HG03108 (cell line): ENCODE results near the gene DIP2C.

Source experiments
- ATAC-seq: cut with Tn5 transposase; IDR thresholded peaks from one replicate; pipeline ENCODE4 v1.9.1; 2021; ENCODE audit warnings: moderate library complexity; ENCODE audit not compliant: unreplicated experiment

Gene DIP2C

GRCh38 chr10:386771-387592 lies 302.5 kb downstream of the DIP2C start:
- ATAC-seq, result no peak

- no peak for ATAC-seq
These were observed 303.7 kb downstream of the DIP2C start for GRCh38 chr10:385571-386300.

- ATAC-seq, result no peak
These were observed 304.7 kb downstream of the DIP2C start for GRCh38 chr10:384538-385305.

- ATAC-seq, result no peak
These were observed 305.9 kb downstream of the DIP2C start for GRCh38 chr10:383519-383918.

- no peak for ATAC-seq
These were observed 307.7 kb downstream of the DIP2C start for GRCh38 chr10:381805-382204.

- ATAC-seq, result no peak
These were observed 308.1 kb downstream of the DIP2C start for GRCh38 chr10:381346-381745.

GRCh38 chr10:380313-380940 lies 309.0 kb downstream of the DIP2C start:
- no peak for ATAC-seq

- ATAC-seq, result no peak
These were observed 310.4 kb downstream of the DIP2C start for GRCh38 chr10:378930-379704.

GRCh38 chr10:378230-378929 lies 311.1 kb downstream of the DIP2C start:
- ATAC-seq, result no peak

GRCh38 chr10:377228-377627 lies 312.2 kb downstream of the DIP2C start:
- no peak for ATAC-seq

- no peak for ATAC-seq
These were observed 313.5 kb downstream of the DIP2C start for GRCh38 chr10:375815-376505.

- ATAC-seq, result no peak
These were observed 315.1 kb downstream of the DIP2C start for GRCh38 chr10:374354-374753.

GRCh38 chr10:373526-374309 lies 315.8 kb downstream of the DIP2C start:
- ATAC-seq, result no peak

GRCh38 chr10:373015-373414 lies 316.5 kb downstream of the DIP2C start:
- no peak for ATAC-seq

- no peak for ATAC-seq
These were observed 316.9 kb downstream of the DIP2C start for GRCh38 chr10:372566-372965.

GRCh38 chr10:371515-371914 lies 318.0 kb downstream of the DIP2C start:
- no peak for ATAC-seq

- ATAC-seq, result no peak
These were observed 319.0 kb downstream of the DIP2C start for GRCh38 chr10:370449-370825.

GRCh38 chr10:369684-370448 lies 319.6 kb downstream of the DIP2C start:
- no peak for ATAC-seq
